Epithelial cell of prostate (primary cell): ENCODE measurements around the gene FA2H.
"Not testable (repeated sequence)": the region's sequence is repeated elsewhere in the genome, so short reads cannot be mapped to it uniquely, and the experiment has no call there.

Experiments used
- DNase-seq: peaks from one replicate; pipeline ENCODE4 v3.0.0-alpha.2; 2011; ENCODE audit warnings: low read depth, low spot score
- H3K27ac ChIP-seq: fragments of 450-650 bp; 2 replicates; pipeline ENCODE4 v1.5.1; 2017; ENCODE audit warnings: mild to moderate bottlenecking

FA2H gene

GRCh38 chr16:74729783-74730683 is 44.6 kb downstream of the FA2H start:
- H3K27ac ChIP-seq, result peak overlapping the region; percentile 55
- peak; percentile 64 for DNase-seq

DNA sequence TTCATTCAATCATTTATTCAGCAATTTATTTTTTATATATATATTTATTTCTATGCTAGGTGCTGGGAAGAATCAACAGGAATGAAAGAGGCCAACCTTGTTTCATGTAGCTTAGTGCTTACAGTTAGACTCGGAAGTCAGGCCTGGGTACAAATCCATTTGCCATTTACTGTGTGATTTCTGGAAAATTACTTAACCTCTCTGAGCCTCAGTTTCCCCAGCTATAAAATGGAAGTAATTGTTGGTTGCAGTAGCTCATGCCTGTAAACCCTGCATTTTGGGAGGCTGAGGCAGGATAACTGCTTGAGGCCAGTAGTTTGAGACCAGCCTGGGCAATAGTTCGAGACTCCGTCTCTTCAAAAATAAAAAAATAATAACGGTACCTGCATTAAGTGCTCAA is 46.7 kb downstream of the FA2H start:
- DNase-seq, result no peak
- no peak overlapping the region for H3K27ac ChIP-seq

DNA sequence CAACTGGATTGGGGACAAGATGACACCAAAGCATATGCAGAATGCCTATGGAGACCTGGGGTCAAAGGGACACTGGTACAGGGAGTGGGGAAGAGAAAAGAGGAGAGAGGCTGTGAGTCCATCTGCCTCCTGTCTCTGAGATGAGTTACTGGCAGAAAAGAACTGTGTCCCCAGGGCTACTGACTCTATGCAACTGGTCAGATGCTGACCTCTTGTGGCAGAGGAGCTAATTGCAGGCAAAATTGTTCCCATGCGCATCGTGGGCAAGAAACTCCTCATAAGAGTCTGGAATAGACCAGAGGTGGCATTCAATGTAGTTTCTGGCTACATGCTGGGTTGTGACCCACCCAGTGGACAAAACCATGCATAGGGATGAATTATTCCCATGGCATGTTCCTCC is 47.9 kb downstream of the FA2H start:
- no peak overlapping the region for H3K27ac ChIP-seq
- no peak for DNase-seq

- no peak overlapping the region for H3K27ac ChIP-seq
- no peak for DNase-seq
Observed at GRCh38 chr16:74725651-74726455, 48.8 kb downstream of the FA2H start.

DNA sequence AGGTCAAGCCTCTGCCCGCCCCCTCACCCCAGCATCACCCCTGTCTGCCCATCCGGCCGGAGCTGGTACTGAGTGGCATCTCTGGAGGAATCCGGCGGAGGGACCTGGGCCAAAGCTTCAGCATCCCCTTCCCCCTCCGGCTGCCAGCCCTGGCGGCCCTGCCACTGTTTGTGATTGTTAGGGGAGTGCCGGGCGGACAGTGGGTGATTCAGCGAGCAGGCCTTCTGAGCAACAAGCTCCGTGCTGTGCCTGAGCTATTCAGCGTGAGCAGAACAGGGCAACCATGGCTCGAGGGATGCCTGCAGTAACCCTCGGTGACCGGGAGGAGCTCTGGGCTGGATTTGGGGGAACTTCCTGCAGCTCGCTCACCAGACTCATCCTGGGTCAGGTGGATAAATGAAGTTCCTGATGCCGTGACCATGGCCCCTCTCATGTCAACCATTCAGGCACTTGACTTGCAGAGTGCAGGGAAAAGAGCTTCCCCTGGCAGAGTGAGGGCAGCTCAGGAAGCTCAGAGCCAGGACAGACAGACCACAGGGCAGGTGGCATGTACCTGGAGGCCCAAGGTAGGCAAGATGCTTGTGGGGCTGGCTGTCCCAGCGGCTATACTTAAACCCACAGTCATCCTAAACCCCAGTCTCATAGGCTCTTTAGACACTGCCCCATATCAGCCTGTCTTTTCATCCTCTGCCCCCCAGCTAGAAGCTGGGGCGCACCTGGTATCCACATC is 49.6 kb downstream of the FA2H start:
- H3K27ac ChIP-seq, result no peak overlapping the region

DNA sequence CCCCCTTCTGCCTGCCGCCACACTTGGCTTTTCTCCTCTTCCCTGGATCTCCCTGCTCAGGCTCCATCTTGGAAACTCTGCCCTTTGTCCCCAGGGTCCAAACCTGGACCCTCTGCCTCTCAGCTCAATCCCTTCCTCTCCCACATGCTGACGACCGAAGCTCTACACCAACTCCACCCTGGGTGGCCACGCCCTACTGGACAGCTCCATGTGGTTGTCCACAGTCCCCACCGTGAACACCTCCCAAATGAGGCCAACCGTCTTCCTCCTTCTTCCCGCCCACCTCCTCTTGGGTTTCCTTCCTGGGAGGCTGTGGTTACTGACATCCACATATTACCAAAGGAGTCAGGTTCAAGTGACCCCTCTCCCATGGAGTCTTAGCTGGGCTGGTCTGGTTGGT is 51.4 kb downstream of the FA2H start:
- DNase-seq, result no peak
- no peak overlapping the region for H3K27ac ChIP-seq

More for the DNA sequence above, 49.6 kb downstream of the FA2H start:
- DNase-seq, result no peak

- not testable (repeated sequence) for DNase-seq, H3K27ac ChIP-seq
Observed at GRCh38 chr16:74722156-74722555, 52.5 kb downstream of the FA2H start.

DNA sequence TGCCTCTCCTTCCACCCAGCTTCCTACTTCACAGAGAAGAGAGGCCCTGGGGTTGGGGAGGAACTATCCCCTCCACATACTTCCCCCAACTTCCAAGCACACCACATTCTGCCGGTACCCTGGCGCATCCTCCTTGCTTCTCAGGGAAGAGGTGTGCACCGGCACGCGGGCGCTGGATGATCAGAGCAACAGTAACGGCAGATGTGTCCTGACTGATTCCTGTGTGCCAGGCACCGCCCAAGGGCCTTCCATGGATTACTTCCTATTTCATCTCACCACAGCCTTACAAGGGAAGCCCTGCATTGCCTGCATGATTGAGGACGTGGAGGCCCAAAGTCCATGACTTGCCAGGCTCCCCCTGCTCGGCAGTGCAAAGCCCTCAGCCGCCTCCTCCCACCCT is 52.9 kb downstream of the FA2H start:
- no peak for DNase-seq
- H3K27ac ChIP-seq, result no peak overlapping the region

DNA sequence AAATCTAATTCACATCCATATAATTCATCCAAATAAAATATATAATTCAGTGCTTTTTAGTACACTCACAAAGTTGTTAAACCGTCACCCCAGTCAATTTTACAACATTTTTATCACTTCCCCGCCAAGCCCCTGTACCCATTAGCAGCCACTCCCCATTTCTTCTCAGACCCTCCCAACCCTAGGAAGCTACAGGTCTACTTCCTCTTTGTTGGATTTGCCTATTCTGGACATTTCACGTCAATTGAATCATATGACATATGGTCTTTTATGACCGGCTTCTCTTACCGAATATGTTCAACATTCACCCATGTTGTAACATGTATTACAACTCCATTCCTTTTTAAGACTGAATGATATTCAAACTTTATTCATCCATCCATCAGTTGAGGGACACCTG is 54.0 kb downstream of the FA2H start:
- H3K27ac ChIP-seq, result no peak overlapping the region
- no peak for DNase-seq

DNA sequence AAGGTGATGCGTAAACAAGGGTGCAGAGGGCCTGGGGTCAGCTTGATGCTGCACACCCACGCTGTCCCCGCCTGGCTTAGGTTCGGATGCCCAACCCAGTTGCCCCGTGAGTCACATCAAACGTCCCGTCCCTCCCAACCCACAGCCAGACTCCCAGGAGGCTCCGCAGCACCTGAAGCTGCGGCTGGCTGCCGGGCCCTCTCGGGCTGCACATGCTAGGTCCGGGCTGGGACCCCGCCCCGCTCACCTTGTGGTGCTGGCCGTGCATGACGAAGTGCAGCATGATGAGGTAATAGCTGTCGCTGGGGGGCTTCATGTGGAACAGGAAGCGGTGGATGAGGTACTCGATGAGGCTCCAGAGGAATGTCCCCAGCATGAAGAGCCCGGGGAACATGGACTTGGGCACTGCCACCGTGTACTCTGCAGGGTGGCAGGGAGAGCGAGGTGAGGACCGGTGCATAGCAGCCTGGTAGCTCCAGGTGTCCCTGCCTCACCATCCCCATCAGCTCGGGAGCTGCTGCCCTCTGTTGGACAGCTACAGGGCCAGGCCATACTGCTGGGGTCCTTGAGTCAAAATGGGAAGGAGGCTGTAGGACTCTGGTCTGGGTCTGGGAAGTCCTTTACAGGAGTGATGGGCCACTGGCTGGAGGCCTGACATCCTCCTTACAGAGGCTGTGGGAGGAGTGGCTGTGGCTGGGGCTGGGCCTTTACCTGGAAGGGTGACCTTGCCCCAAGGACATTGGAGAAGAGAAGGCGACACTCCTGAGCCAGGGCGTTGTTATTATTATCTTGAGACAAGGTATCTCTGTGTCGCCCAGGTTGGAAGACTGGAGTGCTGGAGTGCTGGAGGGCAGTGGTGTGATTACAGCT is 55.6 kb downstream of the FA2H start:
- no peak for DNase-seq
- no peak overlapping the region for H3K27ac ChIP-seq

- no peak for DNase-seq
- H3K27ac ChIP-seq, result no peak overlapping the region
Observed at GRCh38 chr16:74718140-74718539, 56.5 kb downstream of the FA2H start.

GRCh38 chr16:74717367-74717766 is 57.3 kb downstream of the FA2H start:
- no peak overlapping the region for H3K27ac ChIP-seq
- no peak for DNase-seq

- no peak for DNase-seq
- no peak overlapping the region for H3K27ac ChIP-seq
Observed at GRCh38 chr16:74716355-74716754, 58.3 kb downstream of the FA2H start.

GRCh38 chr16:74713876-74714275 is 60.7 kb downstream of the FA2H start:
- no peak for DNase-seq
- H3K27ac ChIP-seq, result no peak overlapping the region

DNA sequence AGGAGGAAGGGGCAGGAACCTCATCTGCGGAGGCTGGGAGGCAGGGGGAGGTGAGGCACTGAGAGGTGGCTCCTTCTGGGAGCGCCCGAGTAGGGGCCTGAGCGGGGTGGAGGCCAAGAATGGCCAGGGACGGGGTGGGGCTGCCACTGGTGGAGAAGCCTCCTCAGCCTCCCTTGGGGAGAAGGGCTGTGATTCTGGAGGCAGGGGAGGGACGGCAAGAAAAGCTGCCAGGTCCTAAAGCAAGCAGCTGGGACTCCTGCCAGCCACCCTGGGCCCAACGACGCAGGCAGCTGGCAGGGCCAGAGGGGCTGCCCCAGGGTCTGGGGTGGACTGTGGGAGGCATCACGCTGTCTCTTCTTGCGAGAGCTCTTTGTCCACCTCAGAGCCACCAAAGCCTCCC is 61.3 kb downstream of the FA2H start:
- DNase-seq, result no peak
- H3K27ac ChIP-seq, result no peak overlapping the region

DNA sequence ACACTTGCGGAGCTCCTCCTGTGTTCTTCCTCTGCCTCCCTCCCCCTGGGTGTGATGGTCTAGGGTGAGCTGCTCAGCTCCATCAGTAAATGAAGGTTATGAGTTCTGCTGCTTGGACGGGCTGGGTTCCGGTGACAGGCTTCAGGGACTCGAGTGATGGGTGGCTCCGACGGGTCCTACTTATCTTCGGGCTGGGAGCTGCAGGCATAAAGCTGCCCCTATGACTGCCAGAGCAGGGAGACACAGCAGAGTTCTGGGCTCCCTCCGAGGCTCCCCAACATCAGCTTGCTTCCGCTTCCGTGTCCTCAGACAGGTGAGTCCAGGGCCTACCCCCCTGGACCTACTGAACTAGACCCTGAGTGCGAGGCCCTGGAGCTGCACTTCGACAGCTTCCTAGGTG is 62.7 kb downstream of the FA2H start:
- DNase-seq, result no peak
- no peak overlapping the region for H3K27ac ChIP-seq

GRCh38 chr16:74710401-74710800 is 64.2 kb downstream of the FA2H start:
- no peak overlapping the region for H3K27ac ChIP-seq
- no peak for DNase-seq

DNA sequence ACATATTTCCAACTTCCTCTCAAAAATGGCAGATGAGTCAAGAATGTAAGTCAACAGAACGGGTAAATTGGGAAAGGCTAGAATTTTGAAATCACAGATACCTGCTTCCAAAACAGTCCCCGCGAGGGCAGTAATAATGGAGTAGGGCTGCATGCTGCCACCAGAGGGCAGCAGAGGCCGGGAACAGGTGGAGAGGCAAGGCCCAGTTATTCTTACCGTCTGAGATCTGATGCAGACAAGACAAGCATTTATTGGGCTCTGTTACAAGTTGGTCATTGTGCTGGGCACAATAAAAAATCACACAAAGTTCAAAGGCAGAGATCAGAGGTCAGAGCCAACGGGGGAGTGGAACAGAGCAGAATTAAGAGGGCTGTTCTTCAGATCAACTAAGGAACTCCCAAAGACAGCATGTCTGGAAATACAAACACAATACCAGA is 65.2 kb downstream of the FA2H start:
- DNase-seq, result no peak

GRCh38 chr16:74700438-74701225 is 74.0 kb downstream of the FA2H start, which contains the start of gene MLKL:
TSS of gene MLKL (minus strand) at chr16:74700862. CDS start at chr16:74695757, 5,105 bp downstream.
- peak within 1 kb of the TSS; percentile 88 for H3K27ac ChIP-seq
- DNase-seq, result no peak

More for the DNA sequence above, 65.2 kb downstream of the FA2H start:
- H3K27ac ChIP-seq, result no peak overlapping the region
